Keratinocyte (primary cell): ENCODE measurements around the gene GRIK4.

Experiments
- EZH2 ChIP-seq: IDR thresholded peaks from one replicate; pipeline ENCODE4 v1.6.1; 2012; ENCODE audit warnings: inconsistent platforms, mild to moderate bottlenecking, low read length, moderate library complexity
- TF ChIP-seq, protein P1 (sequence below), 3 experiments: IDR thresholded peaks in 1 of 3; conservative IDR thresholded peaks in 1 of 3; optimal IDR thresholded peaks in 1 of 3; 2 replicates in 2 of 3; 3 replicates in 1 of 3; pipeline versions ENCODE3 to v1.5.1; 2011; ENCODE audit warnings: low read length in 3 of 3, mild to moderate bottlenecking in 3 of 3, moderate library complexity in 2 of 3, control low read depth in 1 of 3, inconsistent platforms in 1 of 3; ENCODE audit not compliant: insufficient read depth in 2 of 3; ENCODE audit errors: extremely low read depth in 1 of 3

DNA sequence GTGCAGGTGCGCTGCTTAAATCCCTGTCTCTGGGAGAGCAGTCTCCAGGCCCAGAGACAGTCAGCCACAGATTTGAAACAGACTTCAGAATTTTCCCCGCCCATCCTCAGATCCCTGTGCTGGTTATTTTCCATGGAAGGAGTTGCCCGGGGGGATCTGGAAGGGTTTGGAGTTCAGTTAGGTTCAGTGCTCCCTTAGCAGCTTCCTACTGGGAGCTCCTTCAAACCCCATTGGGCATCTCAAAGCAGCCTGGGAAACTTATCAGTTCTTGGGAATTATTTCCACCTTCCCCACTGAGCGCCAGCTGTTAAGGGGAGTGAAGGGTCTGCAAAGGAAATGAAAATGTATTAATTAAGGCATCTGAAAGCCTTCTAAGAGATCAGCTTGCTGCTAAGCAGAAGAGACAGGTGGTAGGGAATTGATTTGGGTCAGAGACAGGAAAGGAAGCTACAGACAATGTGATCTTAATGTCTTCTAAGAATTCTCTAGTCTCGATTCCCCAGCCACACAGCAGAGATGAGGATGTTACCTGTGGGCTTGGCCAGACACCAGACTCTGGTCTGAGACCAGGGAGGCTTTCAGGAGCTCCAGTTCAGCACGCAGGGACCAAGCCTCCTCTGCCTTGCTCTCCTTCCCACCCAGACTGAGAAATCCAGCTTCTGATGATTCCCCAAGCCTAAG is 406.2 kb downstream of the GRIK4 start:
- no peak for TF ChIP-seq EZH2
- TF ChIP-seq, protein P1, sequence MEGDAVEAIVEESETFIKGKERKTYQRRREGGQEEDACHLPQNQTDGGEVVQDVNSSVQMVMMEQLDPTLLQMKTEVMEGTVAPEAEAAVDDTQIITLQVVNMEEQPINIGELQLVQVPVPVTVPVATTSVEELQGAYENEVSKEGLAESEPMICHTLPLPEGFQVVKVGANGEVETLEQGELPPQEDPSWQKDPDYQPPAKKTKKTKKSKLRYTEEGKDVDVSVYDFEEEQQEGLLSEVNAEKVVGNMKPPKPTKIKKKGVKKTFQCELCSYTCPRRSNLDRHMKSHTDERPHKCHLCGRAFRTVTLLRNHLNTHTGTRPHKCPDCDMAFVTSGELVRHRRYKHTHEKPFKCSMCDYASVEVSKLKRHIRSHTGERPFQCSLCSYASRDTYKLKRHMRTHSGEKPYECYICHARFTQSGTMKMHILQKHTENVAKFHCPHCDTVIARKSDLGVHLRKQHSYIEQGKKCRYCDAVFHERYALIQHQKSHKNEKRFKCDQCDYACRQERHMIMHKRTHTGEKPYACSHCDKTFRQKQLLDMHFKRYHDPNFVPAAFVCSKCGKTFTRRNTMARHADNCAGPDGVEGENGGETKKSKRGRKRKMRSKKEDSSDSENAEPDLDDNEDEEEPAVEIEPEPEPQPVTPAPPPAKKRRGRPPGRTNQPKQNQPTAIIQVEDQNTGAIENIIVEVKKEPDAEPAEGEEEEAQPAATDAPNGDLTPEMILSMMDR (optimal IDR thresholded peaks at IDR 0.05 in 1 of 3, IDR thresholded peaks at IDR 0.05 in 1 of 3, conservative IDR thresholded peaks at IDR 0.05 in 1 of 3; ENCODE audit: extremely low read depth in 1 of 3, insufficient read depth in 2 of 3, low read length in 3 of 3) = no peak
